Measurements from ENCODE around the gene FIBCD1. TPM values are rescaled to one million over a fixed set of nuclear protein-coding genes. Genes with fewer than 3 reads are reported as not detected.

FIBCD1 gene
- total RNA-seq, 2 experiments from 2014 or later: not detected

DNA sequence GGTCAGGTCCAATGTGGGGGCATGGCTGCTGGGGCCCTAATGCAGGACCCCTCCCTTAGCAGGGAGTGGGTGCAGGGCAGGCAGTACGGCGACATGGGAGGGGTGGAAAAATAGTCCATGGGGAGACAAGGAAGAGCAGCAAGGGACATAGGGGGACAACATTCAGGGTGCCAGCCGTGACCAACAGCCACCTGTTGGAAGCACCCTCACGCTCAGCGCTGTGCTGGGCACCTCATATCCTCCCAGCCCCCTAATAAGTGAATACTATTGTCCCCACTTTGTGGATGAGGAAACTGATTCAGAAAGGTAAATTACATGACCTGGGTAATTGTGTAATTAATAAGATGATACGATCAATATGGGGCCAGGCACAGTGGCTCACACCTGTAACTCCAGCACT lies 3.0 kb upstream of the FIBCD1 start:
- DNase-seq: no peak
- ATAC-seq (ENCODE audit: low read depth): no peak
- no peak overlapping the region for H3K4me3 Mint-ChIP-seq
- H3K27me3 Mint-ChIP-seq: peaks cover 34% of the 10 kb centered on the region
- no peaks in the 10 kb centered on the region for H3K9me3 Mint-ChIP-seq
- peaks cover 14% of the 10 kb centered on the region for H3K4me1 Mint-ChIP-seq
- POLR2A ChIA-PET: no interaction called here
- no peaks in the 10 kb centered on the region for H3K36me3 Mint-ChIP-seq
- no peak overlapping the region for H3K27ac Mint-ChIP-seq

DNA sequence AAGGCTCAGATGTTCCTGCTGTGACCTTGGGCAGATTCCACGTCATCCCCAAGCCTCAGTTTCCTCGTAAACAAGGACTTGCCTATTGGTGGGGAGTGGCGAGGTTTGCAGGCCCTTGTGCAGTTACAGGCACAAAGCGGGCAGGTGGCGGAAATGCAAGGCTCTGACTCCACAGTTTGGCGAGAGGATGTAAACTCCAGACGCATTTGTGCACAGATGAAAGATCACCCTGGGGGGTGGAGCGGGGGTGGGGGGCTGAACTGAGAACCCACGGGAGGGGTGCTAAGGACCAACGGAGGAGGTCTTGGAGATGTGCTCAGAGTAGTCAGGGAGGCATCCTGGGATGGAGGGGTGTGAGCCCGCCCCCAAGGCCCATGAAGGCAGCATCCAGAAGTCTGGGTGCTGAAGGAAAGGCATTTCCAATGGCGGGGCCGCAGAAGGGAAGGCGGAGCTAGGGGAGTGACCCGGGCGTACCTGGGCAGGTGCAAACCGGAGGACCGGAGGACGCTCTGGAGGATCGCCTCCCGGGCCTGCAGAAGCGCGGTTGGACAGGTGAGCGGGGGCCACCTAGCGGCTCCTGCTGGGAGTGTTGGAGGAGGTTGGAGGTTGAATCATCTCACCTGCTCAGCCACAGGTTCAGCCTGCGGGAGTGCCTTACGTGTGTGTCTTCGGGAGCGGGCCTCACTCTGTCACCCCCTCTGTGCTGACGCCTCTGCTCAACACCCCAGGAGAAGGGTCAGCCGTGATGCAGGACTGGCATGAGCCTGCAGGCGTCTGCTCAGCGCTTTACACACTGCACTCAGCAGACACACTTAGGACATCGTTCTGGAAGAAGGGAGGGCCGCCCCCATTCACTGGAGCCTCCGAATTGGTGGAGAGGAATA lies 1.9 kb upstream of the FIBCD1 start:
- DNase-seq (peak; percentile 82), ATAC-seq (ENCODE audit: low read depth) (peak; percentile 71)
- POLR2A ChIA-PET: no interaction called here
- Mint-ChIP-seq H3K9me3 (no peaks in the 10 kb centered on the region), H3K36me3 (no peaks in the 10 kb centered on the region), H3K4me3 (peak overlapping the region; percentile 11), H3K27me3 (peaks cover 46% of the 10 kb centered on the region), H3K27ac (no peak overlapping the region), H3K4me1 (peaks cover 14% of the 10 kb centered on the region)

DNA sequence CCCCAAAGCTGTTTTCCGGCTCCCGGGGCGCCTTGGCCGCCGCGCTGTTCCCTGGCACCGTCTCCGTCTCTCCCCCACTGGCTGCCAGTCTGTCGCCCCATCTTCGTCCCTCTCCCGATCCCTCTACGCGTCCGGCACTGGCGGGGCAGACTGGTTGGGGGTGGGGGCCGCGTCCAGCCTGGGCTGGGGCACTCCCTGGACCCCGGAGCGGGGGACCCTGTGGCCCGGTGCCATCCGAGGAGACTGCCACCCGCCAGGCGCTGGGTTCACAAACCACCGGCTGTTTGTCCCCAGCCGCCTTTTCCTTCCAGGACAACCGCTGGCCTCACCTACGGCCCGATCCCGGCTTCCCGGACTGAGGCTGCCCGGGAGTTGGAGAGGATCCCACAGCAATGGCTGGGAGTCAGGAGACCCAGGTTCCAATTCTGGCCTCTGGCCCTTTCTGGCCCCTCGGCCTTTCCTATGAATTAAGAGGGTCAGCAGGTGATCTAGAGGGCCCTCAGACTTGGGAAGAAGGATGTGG lies 1.0 kb upstream of the FIBCD1 start:
- Mint-ChIP-seq H3K9me3 (no peaks in the 10 kb centered on the region), H3K27me3 (peaks cover 51% of the 10 kb centered on the region), H3K36me3 (no peaks in the 10 kb centered on the region), H3K4me1 (peaks cover 14% of the 10 kb centered on the region), H3K27ac (no peak overlapping the region), H3K4me3 (no peak overlapping the region)
- POLR2A ChIA-PET: no interaction called here
- peak; percentile 43 for DNase-seq
- ATAC-seq (ENCODE audit: low read depth): no peak

DNA sequence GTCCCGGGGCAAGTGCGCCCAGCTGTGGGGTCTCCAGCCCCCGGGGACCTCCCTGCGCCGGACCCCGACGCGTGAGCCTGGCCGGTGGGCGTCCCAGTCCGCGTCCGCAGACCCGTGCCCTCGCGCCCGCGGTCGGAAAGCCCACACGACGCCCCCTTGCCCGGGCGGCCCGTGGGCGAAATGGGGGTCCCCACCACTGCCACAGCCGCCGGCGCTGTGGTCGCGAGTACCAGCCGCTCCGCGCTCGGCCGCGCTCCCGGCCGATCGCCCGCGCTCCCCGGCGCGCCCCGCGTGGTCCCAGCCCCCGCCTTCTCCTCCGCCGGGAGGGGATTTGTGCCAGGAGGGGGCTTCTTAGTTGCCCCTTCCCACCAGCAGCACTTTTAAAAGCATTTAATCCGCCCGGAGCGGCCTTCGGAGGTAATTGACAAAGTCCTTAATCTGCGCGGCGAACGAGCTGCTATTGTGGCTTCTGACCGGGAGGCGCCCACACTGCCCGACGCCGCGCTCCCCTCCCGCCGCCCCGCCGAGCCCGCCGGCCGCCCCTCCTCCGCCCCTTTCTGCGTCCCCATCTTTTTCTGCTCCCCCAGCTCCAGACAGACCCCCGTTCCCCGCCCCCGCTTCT lies 469 bp upstream of the FIBCD1 start:
- no peak for ATAC-seq (ENCODE audit: low read depth)
- no peak overlapping the region for H3K27ac Mint-ChIP-seq
- H3K4me1 Mint-ChIP-seq: peaks cover 14% of the 10 kb centered on the region
- peak; percentile 47 for DNase-seq
- H3K4me3 Mint-ChIP-seq: no peak overlapping the region
- H3K36me3 Mint-ChIP-seq: no peaks in the 10 kb centered on the region
- H3K9me3 Mint-ChIP-seq: no peaks in the 10 kb centered on the region
- peaks cover 57% of the 10 kb centered on the region for H3K27me3 Mint-ChIP-seq
- POLR2A ChIA-PET: no interaction called here

DNA sequence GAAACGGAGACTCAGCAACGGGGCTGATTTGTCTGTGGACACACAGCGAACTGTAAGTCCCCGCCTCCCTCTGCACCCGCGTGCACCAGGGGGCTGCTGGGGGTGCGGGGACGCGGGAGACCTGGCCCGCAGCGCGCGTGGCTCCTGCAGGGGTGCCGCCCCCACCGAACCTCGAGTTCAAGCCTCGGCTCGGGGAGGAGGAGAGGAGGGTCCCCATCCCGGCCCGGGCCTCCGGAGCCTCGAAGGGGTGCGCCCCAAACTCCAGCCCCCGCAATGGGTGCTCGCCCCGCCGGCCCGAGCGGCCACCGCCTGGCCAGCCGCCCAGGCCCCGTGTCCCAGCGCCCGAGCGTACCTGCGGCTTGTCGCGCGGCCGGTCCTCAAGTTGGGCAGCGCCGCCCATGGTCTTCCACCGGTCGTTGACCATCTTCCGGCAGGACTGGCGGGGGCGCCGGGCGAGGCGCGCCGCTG lies 829 bp downstream of the FIBCD1 start:
- H3K9me3 Mint-ChIP-seq: no peaks in the 10 kb centered on the region
- H3K36me3 Mint-ChIP-seq: no peaks in the 10 kb centered on the region
- H3K27me3 Mint-ChIP-seq: peaks cover 61% of the 10 kb centered on the region
- ATAC-seq (ENCODE audit: low read depth) (no peak), DNase-seq (no peak)
- POLR2A ChIA-PET: no interaction called here
- H3K4me3 Mint-ChIP-seq: peak overlapping the region; percentile 58
- peaks cover 14% of the 10 kb centered on the region for H3K4me1 Mint-ChIP-seq
- H3K27ac Mint-ChIP-seq: no peak overlapping the region

DNA sequence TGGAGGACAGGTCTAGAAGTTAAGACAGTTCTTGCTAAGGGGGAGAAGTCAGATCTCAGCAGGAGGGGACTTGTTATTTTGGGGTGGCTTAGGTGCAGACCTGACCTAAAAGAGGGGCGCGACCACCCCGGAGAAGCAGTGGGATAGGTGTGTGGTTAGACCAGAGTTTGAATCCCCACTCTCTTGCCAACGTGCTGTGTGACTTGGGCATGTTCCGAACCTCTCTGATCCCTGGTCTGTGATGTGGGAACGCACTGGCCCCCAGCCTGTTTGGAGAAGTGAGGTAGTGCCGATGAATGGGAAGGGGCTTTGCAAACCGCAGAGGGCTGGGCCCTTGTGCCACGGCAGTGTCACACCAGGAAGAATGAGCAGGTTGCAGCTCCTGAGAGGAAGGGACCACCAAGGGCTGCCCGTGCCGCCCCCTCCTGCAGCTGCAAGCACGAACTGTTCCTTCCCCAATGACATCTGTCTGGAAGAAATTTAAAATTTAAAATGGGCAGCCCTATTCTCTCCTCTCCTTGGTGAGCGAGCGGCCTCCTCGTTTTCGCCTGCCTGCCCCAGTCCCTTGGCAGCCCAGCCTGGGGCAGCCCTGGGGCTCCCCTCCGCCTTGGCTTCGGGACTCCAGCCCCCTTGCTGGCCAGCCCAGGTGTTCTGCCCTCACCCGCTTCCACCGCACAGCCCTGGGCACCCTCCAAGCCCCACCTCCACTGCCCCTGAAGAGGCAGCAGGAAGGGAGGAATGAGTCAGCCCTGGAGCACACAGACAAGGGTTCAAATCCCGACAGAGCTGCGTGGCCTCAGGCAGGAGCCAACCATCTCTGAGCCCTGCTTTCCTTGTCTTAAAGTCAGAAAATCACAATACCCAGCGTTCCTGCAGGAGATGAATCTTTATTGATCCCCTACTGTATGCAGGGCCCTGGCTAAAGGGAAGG lies 1.6 kb downstream of the FIBCD1 start:
- H3K4me1 Mint-ChIP-seq: peaks cover 14% of the 10 kb centered on the region
- POLR2A ChIA-PET: no interaction called here
- DNase-seq (no peak), ATAC-seq (ENCODE audit: low read depth) (no peak)
- peaks cover 67% of the 10 kb centered on the region for H3K27me3 Mint-ChIP-seq
- no peak overlapping the region for H3K27ac Mint-ChIP-seq
- H3K36me3 Mint-ChIP-seq: no peaks in the 10 kb centered on the region
- H3K4me3 Mint-ChIP-seq: peak overlapping the region; percentile 58
- H3K9me3 Mint-ChIP-seq: no peaks in the 10 kb centered on the region

DNA sequence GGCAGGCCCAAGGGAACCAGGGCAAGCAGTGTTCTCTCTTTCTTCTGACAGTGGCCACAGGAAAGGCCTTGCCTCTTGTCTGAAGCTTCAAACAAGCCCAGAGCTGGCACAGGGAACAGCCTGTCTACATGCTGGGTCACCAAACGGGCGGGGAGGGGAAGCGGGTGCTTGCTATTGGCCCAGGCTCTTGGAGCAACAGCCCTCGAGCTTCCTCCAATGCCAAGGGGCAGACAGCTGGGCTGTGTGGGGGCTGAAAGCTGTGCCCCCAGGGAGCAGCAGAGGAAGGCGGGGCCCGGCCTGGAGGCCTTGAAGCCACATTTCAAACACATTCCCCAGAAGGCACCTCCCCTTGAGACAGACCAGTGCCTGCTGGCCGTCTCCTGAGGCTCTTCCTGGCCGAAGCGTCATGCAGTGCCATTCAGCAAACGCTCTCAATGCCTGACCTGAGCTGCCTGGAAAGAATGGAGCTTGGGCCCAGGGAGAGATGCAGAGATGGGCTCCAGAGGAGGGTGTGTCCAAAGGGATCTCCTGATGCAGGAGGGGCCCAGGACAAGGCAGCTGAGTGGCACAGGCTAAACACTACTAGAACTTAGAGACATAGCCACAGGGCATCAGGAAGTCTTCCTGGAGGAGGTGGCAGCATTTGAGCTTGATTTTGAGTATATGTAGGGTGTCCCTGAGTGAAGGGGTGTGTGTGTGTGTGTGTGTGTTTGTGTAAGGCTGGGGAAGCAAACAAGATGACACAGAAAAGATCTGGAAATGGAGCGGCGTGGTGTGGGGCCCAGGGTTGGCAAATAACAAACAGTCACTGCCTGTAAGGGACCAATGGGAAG lies 2.5 kb downstream of the FIBCD1 start:
- Mint-ChIP-seq H3K4me1 (peaks cover 14% of the 10 kb centered on the region), H3K27me3 (peaks cover 73% of the 10 kb centered on the region), H3K36me3 (no peaks in the 10 kb centered on the region), H3K27ac (no peak overlapping the region), H3K4me3 (peak overlapping the region; percentile 0), H3K9me3 (no peaks in the 10 kb centered on the region)
- POLR2A ChIA-PET: no interaction called here
- no peak for DNase-seq
- no peak for ATAC-seq (ENCODE audit: low read depth)

DNA sequence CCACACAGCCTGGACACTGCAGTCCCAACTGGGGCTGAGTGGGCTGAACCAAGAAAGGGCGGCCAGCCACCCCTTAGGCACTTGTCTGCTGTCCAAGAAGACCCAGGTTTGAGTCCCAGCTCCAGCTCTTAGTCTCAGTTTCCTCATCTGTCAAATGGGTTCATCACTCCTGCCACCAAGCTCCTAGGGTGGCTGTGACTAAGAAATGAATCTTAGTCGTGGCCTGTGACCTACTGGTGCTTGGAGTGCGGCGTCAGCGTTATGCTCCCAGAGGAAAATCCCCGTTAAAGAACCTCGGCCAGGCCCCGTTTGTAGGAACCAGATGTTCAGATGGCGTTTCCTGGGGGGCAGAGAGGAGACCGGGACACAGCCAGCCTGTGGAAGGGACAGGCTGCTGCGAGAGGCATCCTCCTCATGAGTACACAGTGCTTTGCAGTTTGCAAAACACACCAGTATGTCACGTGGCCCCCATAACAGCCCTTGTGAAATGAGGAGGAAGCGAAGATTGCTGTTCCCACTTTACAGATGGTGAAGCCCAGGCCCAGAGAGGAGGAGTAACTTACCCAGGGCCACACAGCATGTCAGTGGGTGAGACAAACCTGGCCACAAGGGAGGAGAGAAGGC lies 3.3 kb downstream of the FIBCD1 start:
- Mint-ChIP-seq H3K4me1 (peaks cover 8% of the 10 kb centered on the region), H3K27ac (no peak overlapping the region), H3K36me3 (no peaks in the 10 kb centered on the region), H3K27me3 (peaks cover 65% of the 10 kb centered on the region), H3K4me3 (no peak overlapping the region), H3K9me3 (no peaks in the 10 kb centered on the region)
- POLR2A ChIA-PET: no interaction called here
- ATAC-seq (ENCODE audit: low read depth) (no peak), DNase-seq (no peak)

DNA sequence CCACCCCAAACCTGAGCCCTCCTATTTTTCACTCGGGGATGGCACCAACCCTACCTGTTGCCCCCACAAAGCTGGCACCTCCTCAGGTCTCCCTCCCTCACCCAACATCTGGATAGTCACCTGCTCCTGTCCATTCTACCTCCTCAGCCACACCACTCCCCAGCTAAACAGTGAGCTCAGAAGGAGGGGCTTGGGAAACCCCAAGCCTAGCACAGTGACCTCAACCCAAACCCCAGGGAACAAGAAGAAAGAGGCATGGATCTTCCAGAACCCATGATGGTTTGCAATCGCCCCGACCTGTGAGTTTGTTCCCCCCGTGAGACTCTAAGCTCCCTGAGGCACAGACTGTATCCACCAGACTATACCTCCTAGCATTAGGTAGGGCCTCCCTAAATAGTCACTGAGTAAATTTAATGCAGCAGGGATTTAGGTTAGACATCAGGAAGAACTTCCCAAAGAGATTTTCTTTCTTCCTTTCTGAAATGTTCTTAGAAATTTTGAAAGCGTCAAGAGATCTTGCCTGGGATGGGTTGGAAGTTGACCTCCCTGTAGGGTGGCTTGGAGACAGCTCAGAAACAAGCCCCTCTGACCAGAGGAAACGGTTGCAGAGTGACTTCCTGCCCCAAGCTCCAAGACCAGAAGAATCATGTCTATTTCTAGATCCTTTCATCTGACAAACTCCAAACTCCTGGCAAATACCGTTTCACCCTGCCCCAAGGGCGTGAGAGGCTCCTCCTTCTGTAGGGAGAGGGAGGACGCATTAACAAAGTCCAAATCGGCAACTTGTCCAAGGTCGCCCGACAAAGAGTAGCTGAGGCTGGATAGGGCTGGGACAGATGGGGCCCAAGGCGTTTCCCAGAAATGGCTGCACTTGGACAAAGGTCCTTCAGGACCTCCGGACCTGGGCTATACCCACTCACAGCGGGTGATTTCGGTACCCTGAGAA lies 4.1 kb downstream of the FIBCD1 start:
- H3K9me3 Mint-ChIP-seq: no peaks in the 10 kb centered on the region
- H3K27ac Mint-ChIP-seq: no peak overlapping the region
- POLR2A ChIA-PET: no interaction called here
- H3K4me3 Mint-ChIP-seq: no peak overlapping the region
- DNase-seq (no peak), ATAC-seq (ENCODE audit: low read depth) (no peak)
- H3K4me1 Mint-ChIP-seq: peaks cover 5% of the 10 kb centered on the region
- H3K36me3 Mint-ChIP-seq: no peaks in the 10 kb centered on the region
- peaks cover 58% of the 10 kb centered on the region for H3K27me3 Mint-ChIP-seq

DNA sequence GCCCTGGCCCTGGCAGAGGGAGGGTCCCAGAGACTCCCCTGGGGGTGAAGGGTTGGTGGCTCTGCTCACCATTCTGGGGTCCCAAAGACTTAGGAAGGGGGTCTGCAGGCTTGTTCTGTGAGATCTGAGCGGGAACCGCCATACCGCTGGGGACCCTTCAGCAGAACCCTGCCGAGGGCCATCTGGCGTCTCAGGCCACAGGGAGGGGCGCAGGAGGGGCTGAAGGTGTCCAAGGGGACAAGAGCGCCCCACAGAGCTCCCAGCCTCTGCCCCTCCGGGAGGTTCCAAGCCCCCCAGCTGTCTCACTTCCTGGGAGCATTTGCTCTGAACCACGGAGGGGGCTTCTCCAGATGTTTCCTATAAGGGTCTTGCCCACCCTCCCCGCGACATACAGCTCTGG lies 4.8 kb downstream of the FIBCD1 start:
- H3K27me3 Mint-ChIP-seq: peaks cover 56% of the 10 kb centered on the region
- DNase-seq: no peak
- H3K27ac Mint-ChIP-seq: no peak overlapping the region
- H3K4me3 Mint-ChIP-seq: no peak overlapping the region
- POLR2A ChIA-PET: no interaction called here
- peaks cover 5% of the 10 kb centered on the region for H3K4me1 Mint-ChIP-seq
- H3K36me3 Mint-ChIP-seq: no peaks in the 10 kb centered on the region
- no peaks in the 10 kb centered on the region for H3K9me3 Mint-ChIP-seq
- no peak for ATAC-seq (ENCODE audit: low read depth)

DNA sequence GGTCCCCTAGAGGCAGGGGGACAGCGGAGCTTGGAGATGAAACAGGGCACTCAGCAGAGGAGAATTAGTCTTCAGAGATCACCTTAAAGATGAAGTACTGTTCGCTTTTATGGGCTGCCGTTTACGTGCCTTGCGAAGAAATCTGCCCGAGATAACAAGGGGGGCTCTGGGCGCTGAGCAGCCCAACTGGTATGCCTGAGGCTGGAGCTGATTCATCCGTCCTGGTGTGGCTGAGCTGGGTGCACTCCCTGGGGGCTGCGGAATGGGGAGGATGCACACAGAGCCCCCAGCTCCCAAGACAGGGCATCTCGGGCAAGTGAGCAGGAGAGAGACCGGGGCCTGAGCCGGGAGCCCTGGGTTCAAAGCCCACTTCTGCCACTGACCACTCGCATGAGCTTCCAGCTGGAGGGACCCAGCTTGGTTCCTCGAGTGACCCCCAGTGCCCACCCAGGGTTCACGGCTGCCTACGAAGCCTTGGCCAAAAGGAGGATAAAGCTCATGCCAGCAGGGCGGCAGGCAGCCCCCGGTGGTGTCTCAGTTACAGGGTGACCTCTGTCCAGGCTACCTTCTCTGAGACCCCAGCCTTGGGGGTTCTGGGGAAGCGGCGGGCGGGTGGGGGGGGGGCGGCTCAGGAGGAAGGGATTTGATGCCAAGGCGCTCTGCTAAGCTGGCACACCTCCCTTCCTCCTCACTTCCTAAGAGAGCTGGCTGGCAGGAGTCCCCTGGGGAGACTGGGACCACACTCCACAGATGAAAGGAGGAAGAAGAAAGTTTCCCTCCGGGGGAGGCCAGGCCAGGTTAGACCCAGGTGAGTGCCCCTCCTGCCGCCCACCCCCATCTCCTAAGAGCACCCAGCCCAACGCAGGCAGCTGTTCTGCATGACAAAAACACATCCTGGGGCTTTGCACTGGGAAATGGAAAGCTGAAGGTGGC lies 5.7 kb downstream of the FIBCD1 start:
- ATAC-seq (ENCODE audit: low read depth) (no peak), DNase-seq (no peak)
- POLR2A ChIA-PET: no interaction called here
- H3K27ac Mint-ChIP-seq: no peak overlapping the region
- H3K36me3 Mint-ChIP-seq: no peaks in the 10 kb centered on the region
- H3K4me3 Mint-ChIP-seq: no peak overlapping the region
- peaks cover 53% of the 10 kb centered on the region for H3K27me3 Mint-ChIP-seq
- H3K4me1 Mint-ChIP-seq: peaks cover 3% of the 10 kb centered on the region
- H3K9me3 Mint-ChIP-seq: no peaks in the 10 kb centered on the region
